HepG2 (cell line): ENCODE data around the gene ZFP36. TPM values are rescaled to one million over a fixed set of nuclear protein-coding genes. Genes with fewer than 3 reads are reported as not detected.
A peak's percentile ranks its signal among the peaks of the same experiment; 100 is the strongest.

ENCODE experiments used
- CHD2 ChIP-seq: IDR thresholded peaks from 2 replicates; pipeline ENCODE4 v1.6.1; 2011; ENCODE audit warnings: low read depth, low read length, improper control_type of control experiment
- CREBL2 ChIP-seq: sonication (generic); formaldehyde crosslinking; IDR thresholded peaks from 2 replicates; pipeline ENCODE4 v1.8.1; 2023; ENCODE audit warnings: missing genetic modification reagents, mild to moderate bottlenecking, borderline replicate concordance
- ETV6 ChIP-seq: sonication (generic); formaldehyde crosslinking; conservative IDR thresholded peaks from 2 replicates; pipeline ENCODE4 v1.4.0; 2020; ENCODE audit warnings: missing genetic modification reagents
- FOXC1 ChIP-seq: sonication (generic); formaldehyde crosslinking; IDR thresholded peaks from 2 replicates; pipeline ENCODE4 v1.8.0; 2022; ENCODE audit warnings: mild to moderate bottlenecking, missing genetic modification reagents, borderline replicate concordance
- GABPA ChIP-seq, 2 experiments: IDR thresholded peaks; 2 replicates each; pipeline ENCODE4 v1.6.1; 2011 to 2016; ENCODE audit warnings: low read depth in 2 of 2, low read length in 1 of 2, missing biosample characterization in 1 of 2, missing genetic modification characterization in 1 of 2
- HMG20B ChIP-seq: conservative IDR thresholded peaks from 2 replicates; pipeline ENCODE4 v1.6.1; 2016; ENCODE audit warnings: missing genetic modification reagents, missing compliant biosample characterization
- HOXA3 ChIP-seq: sonication (generic); formaldehyde crosslinking; IDR thresholded peaks from 2 replicates; pipeline ENCODE4 v1.5.0; 2020; ENCODE audit warnings: missing genetic modification reagents
- HOXD1 ChIP-seq: sonication (generic); formaldehyde crosslinking; IDR thresholded peaks from 2 replicates; pipeline ENCODE4 v1.5.0; 2020; ENCODE audit warnings: missing genetic modification reagents
- MBNL3 ChIP-seq: fragments of 250-450 bp; sonication (Bioruptor Pico); conservative IDR thresholded peaks from 2 replicates; pipeline ENCODE4 v1.8.0; 2022; ENCODE audit warnings: mild to moderate bottlenecking, inconsistent platforms
- MED1 ChIP-seq: sonication (generic); formaldehyde crosslinking; IDR thresholded peaks from 2 replicates; pipeline ENCODE4 v1.4.0; 2020; ENCODE audit warnings: missing genetic modification reagents
- MXI1 ChIP-seq: IDR thresholded peaks from 3 replicates; pipeline ENCODE4 v1.6.1; 2012; ENCODE audit warnings: low read depth, low read length, inconsistent platforms, borderline replicate concordance
- NCOR1 ChIP-seq: fragments of 200-600 bp; sonication (generic); IDR thresholded peaks from 2 replicates; pipeline ENCODE4 v1.7.0; 2017; ENCODE audit warnings: antibody characterized with exemption, low read length, borderline replicate concordance
- NFIB ChIP-seq: sonication (generic); formaldehyde crosslinking; IDR thresholded peaks from 2 replicates; pipeline ENCODE4 v1.9.0; 2021; ENCODE audit warnings: missing genetic modification reagents, mild to moderate bottlenecking, borderline replicate concordance
- PRPF4 ChIP-seq: fragments of 200-400 bp; formaldehyde crosslinking; IDR thresholded peaks from 2 replicates; pipeline ENCODE4 v1.6.1; 2016; ENCODE audit warnings: low read length, low read depth; ENCODE audit not compliant: poor library complexity, severe bottlenecking
- RFX1 ChIP-seq: fragments of 450-650 bp; IDR thresholded peaks from 2 replicates; pipeline ENCODE4 v1.6.1; 2017
- TAF15 ChIP-seq: fragments of 200-400 bp; formaldehyde crosslinking; IDR thresholded peaks from one replicate; pipeline ENCODE4 v1.6.1; 2018; ENCODE audit warnings: mild to moderate bottlenecking, low read depth, low read length; ENCODE audit not compliant: poor library complexity, severe bottlenecking
- ZBTB7A ChIP-seq: sonication (generic); formaldehyde crosslinking; IDR thresholded peaks from 2 replicates; pipeline ENCODE4 v1.8.0; 2022; ENCODE audit warnings: mild to moderate bottlenecking, missing genetic modification reagents
- ZNF253 ChIP-seq: sonication (generic); formaldehyde crosslinking; IDR thresholded peaks from 2 replicates; pipeline ENCODE4 v1.8.0; 2022; ENCODE audit warnings: mild to moderate bottlenecking, missing genetic modification reagents, borderline replicate concordance
- ZNF451 ChIP-seq: sonication (generic); formaldehyde crosslinking; IDR thresholded peaks from 2 replicates; pipeline ENCODE4 v1.5.0; 2020; ENCODE audit warnings: mild to moderate bottlenecking, missing genetic modification reagents
- ZNF563 ChIP-seq: sonication (generic); formaldehyde crosslinking; IDR thresholded peaks from 2 replicates; pipeline ENCODE4 v1.8.0; 2022; ENCODE audit warnings: mild to moderate bottlenecking, moderate library complexity, missing genetic modification reagents
- ZNF7 ChIP-seq: IDR thresholded peaks from 2 replicates; pipeline ENCODE4 v1.6.1; 2016; ENCODE audit warnings: missing biosample characterization, missing genetic modification reagents
- ZNF703 ChIP-seq: sonication (generic); formaldehyde crosslinking; IDR thresholded peaks from 2 replicates; pipeline ENCODE4 v1.5.1; 2020; ENCODE audit warnings: missing genetic modification reagents, mild to moderate bottlenecking, moderate library complexity, borderline replicate concordance
- ZNF761 ChIP-seq: sonication (generic); formaldehyde crosslinking; conservative IDR thresholded peaks from 2 replicates; pipeline ENCODE4 v1.4.0; 2020; ENCODE audit warnings: mild to moderate bottlenecking, missing genetic modification reagents
- ZNF768 ChIP-seq: sonication (generic); formaldehyde crosslinking; IDR thresholded peaks from 2 replicates; pipeline ENCODE4 v1.4.0; 2020; ENCODE audit warnings: missing genetic modification reagents
- ZSCAN22 ChIP-seq: sonication (generic); formaldehyde crosslinking; IDR thresholded peaks from 2 replicates; pipeline ENCODE4 v1.4.0; 2020; ENCODE audit warnings: mild to moderate bottlenecking, missing genetic modification reagents
- polyA plus RNA-seq, 8 experiments: library from polyadenylated mRNA; depleted of rRNA in 3 of 8; stranded (reverse) in 7 of 8; unstranded in 1 of 8; fragments of >200 nt; fragmentation: Illumina TruSeq in 4 of 8; extraction: Trizol in 4 of 8; gene quantifications; 2 replicates each; pipeline versions ENCODE4 v1.2.1 to v1.2.3, GENCODE V29; 2011 to 2016; ENCODE audit warnings: low read depth in 4 of 8, missing spikeins in 1 of 8, mixed read lengths in 1 of 8; ENCODE audit not compliant: insufficient read depth in 1 of 8
- total RNA-seq, 5 experiments: library from RNA; depleted of rRNA; stranded (reverse); fragments of >200 nt; fragmentation: Illumina TruSeq; extraction: Trizol; gene quantifications; 2 replicates each; pipeline ENCODE4 v1.2.3, GENCODE V29; 2016; ENCODE audit warnings: low read depth in 1 of 5
- TF ChIP-seq, protein P1 (sequence below): sonication (generic); formaldehyde crosslinking; conservative IDR thresholded peaks from 2 replicates; pipeline ENCODE4 v1.8.0; 2022; ENCODE audit warnings: low read depth, missing genetic modification reagents
- TF ChIP-seq, protein P2 (sequence below): sonication (generic); formaldehyde crosslinking; IDR thresholded peaks from 2 replicates; pipeline ENCODE4 v1.8.0; 2022; ENCODE audit warnings: mild to moderate bottlenecking, missing genetic modification reagents, moderate library complexity

The ZFP36 gene
- total and polyA plus RNA-seq, 2 of the 13 experiments (the other 11 are each of a cell fraction or from before 2014, with no cell fraction given) = 1.4 to 1.7 TPM

- TF ChIP-seq ZBTB7A (CRISPR knock-in tag) (peak; percentile 53), FOXC1 (peak; percentile 68; the same call in 1 of the 2 replicates), ZNF703 (CRISPR knock-in tag) (no peak), ZNF563 (CRISPR knock-in tag) (no peak; the same call in 1 of the 2 replicates), ZSCAN22 (CRISPR knock-in tag) (0 out of 2 replicates have a peak, but pooled peaks have one; percentile 19), HOXA3 (CRISPR knock-in tag) (peak; percentile 86), NCOR1 (peak; percentile 88; the same call in 1 of the 2 replicates), HOXD1 (CRISPR knock-in tag) (0 out of 2 replicates have a peak, but pooled peaks have one; percentile 45), PRPF4 (peak; percentile 40), ZNF768 (CRISPR knock-in tag) (peak; percentile 98), MBNL3 (CRISPR knock-in tag) (no peak), CREBL2 (CRISPR knock-in tag) (no peak), MXI1 (peak; percentile 81; the same call in 1 of the 3 replicates), ZNF7 (peak; percentile 74; the same call in 1 of the 2 replicates), HMG20B (CRISPR knock-in tag) (0 out of 2 replicates have a peak, but pooled peaks have one; percentile 54), ZNF761 (peak; percentile 68; the same call in 1 of the 2 replicates), TAF15 (no peak), ETV6 (CRISPR knock-in tag) (peak; percentile 35; the same call in 1 of the 2 replicates), ZNF451 (peak; percentile 36; the same call in 1 of the 2 replicates), CHD2 (0 out of 2 replicates have a peak, but pooled peaks have one; percentile 17), RFX1 (no peak), GABPA (IDR thresholded peaks at IDR 0.05; ENCODE audit: low read depth, low read length) (no peak), GABPA (CRISPR knock-in tag; IDR thresholded peaks at IDR 0.05; ENCODE audit: low read depth) (peak; percentile 67), ZNF253 (CRISPR knock-in tag) (no peak), MED1 (CRISPR knock-in tag) (peak; percentile 93), NFIB (CRISPR knock-in tag) (no peak)
- TF ChIP-seq, protein P1, sequence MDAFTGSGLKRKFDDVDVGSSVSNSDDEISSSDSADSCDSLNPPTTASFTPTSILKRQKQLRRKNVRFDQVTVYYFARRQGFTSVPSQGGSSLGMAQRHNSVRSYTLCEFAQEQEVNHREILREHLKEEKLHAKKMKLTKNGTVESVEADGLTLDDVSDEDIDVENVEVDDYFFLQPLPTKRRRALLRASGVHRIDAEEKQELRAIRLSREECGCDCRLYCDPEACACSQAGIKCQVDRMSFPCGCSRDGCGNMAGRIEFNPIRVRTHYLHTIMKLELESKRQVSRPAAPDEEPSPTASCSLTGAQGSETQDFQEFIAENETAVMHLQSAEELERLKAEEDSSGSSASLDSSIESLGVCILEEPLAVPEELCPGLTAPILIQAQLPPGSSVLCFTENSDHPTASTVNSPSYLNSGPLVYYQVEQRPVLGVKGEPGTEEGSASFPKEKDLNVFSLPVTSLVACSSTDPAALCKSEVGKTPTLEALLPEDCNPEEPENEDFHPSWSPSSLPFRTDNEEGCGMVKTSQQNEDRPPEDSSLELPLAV (CRISPR knock-in tag) = no peak
- TF ChIP-seq, protein P2, sequence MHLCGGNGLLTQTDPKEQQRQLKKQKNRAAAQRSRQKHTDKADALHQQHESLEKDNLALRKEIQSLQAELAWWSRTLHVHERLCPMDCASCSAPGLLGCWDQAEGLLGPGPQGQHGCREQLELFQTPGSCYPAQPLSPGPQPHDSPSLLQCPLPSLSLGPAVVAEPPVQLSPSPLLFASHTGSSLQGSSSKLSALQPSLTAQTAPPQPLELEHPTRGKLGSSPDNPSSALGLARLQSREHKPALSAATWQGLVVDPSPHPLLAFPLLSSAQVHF (CRISPR knock-in tag) = peak; percentile 78; the same call in 1 of the 2 replicates
Observed at GRCh38 chr19:39397360-39398296, 9.0 kb upstream of the ZFP36 start (continued).
